Epithelial cell of esophagus (primary cell): ENCODE data around the gene PPP1R7.

Source experiments
- DNase-seq: peaks from one replicate; pipeline ENCODE4 v3.0.0; 2010; ENCODE audit warnings: low read depth
- H3K4me3 ChIP-seq: 2 replicates; pipeline ENCODE4 v1.5.1; 2011; ENCODE audit warnings: mild to moderate bottlenecking, low read length, control low read depth
- CTCF ChIP-seq: IDR thresholded peaks from 2 replicates; pipeline ENCODE4 v1.5.1; 2011; ENCODE audit warnings: low read depth, mild to moderate bottlenecking, low read length, control low read depth, inconsistent platforms; ENCODE audit not compliant: insufficient read depth; ENCODE audit errors: missing control alignments

The PPP1R7 gene

DNA sequence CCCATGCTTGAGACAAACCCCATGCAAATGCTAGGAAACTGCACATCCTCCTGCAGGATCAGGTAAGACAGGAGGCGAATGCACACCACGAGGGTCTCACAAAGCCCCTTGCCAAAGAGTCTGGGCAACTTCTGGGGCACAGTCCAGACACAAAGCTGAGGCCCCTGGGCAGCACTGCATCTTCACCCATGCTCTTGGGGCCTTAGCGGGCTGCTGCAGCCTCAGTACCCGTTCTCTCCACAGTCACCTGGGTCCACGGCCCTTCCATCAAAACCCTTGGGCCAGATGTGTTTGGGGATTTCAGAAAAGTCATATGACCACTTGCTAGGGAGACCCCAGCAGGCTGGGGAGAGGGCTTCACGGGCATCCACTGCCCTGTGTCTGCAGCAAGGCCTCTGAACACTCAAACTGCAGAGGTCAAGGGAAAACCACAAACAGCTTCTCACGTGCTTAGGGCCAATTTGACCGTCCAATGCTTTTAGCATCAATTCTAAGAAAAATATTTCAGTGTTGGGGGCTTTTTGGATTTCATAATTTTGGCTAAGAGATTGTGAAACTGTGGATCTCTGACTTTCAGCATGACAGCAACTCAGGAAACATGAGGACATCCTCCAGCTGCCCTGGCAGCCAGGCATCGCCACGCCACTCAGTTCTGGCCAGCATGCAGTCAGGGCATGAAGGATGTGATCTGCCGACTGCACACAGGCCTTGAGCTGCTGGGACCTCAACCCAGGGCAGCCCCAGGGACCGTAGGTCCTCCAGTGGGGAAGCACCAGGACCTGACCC lies 21.0 kb upstream of the PPP1R7 start:
- no peak for TF ChIP-seq CTCF
- H3K4me3 ChIP-seq: no peak overlapping the region
- no peak for DNase-seq

DNA sequence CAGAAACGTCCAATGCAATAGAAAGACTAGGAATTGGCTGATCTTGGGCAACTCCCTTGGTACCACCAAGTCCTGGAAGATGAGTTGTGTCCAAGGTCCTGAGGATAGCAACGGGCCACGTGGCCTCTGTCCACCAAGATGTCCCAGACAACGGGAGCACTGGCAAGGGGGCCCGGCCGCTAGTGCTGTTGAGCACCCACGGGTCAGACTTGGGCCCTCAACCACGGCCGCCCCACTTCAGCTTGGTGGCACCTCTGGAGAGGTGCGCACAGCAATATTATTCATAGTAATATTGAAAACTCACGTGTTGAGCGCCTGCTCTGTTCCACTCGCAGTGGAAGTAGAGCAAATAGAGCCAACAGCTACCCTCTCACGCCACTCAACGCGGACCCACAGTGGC lies 20.0 kb upstream of the PPP1R7 start:
- TF ChIP-seq CTCF: no peak
- no peak for DNase-seq
- no peak overlapping the region for H3K4me3 ChIP-seq

- DNase-seq: no peak
- no peak for TF ChIP-seq CTCF
- H3K4me3 ChIP-seq: no peak overlapping the region
Observed at GRCh38 chr2:241131531-241131930, 18.7 kb upstream of the PPP1R7 start.

DNA sequence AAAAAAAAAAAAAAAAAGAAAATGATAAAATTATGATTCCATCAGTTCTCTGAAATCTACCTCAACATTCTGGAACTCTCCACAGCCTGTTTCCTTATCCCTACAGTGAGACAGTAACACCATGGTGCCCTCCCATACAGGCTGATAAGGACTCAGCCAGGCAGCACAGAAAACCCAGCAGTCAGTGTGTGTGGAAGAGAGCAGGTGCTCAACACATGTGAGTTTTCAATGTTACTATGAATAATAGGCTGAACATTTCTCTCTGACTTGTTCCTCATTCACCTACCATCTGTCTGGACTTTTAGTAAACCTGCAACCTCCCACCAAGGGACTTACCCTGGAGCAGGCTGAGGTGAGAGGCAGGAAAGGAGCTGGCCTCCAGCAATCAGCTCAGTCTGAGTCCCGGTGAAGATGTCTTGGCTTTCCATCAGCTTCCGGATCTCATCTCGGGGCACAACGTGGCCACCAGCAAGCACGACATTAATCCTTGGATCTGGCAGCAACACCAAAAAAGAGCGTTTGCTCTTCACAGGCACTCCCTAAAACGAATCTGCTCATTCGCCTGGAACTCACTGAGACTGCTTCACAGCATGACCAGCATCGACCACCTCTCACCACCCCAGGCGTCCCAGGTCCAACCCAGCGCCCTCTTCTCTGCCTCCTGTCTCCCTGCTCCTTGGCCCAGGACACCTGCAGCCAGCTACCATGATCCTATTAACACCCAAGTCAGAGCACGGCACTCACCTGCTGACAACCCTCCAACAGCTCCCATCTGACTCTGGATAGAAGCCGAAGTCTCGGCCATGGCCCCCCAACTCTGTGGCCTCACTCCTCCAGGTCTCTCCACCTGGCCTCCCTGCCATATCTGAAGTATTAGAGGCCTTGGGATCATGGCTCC lies 17.5 kb upstream of the PPP1R7 start:
- DNase-seq: no peak
- no peak for TF ChIP-seq CTCF
- no peak overlapping the region for H3K4me3 ChIP-seq

GRCh38 chr2:241133436-241133820 lies 16.8 kb upstream of the PPP1R7 start:
- DNase-seq: no peak
- H3K4me3 ChIP-seq: no peak overlapping the region
- no peak for TF ChIP-seq CTCF

GRCh38 chr2:241134711-241135110 lies 15.6 kb upstream of the PPP1R7 start:
- DNase-seq: no peak
- no peak for TF ChIP-seq CTCF

More at GRCh38 chr2:241134711-241135110, 15.6 kb upstream of the PPP1R7 start:
- no peak overlapping the region for H3K4me3 ChIP-seq
